H1 (cell line): ENCODE data around the gene PRXL2B.
A peak's percentile ranks its signal among the peaks of the same experiment; 100 is the strongest.

Experiments used
- ATF3 ChIP-seq: IDR thresholded peaks from 2 replicates; pipeline ENCODE4 v1.6.1; 2011; ENCODE audit warnings: low read depth, mild to moderate bottlenecking, low read length; ENCODE audit not compliant: insufficient read depth
- E2F6 ChIP-seq: IDR thresholded peaks from 2 replicates; pipeline ENCODE4 v1.6.1; 2012; ENCODE audit warnings: inconsistent platforms
- EZH2 ChIP-seq: fragments of 200-600 bp; sonication (generic); IDR thresholded peaks from 2 replicates; pipeline ENCODE4 v1.7.1; 2012; ENCODE audit warnings: low read depth, mild to moderate bottlenecking, moderate library complexity, low read length, inconsistent platforms; ENCODE audit not compliant: severe bottlenecking
- JUND ChIP-seq: IDR thresholded peaks from 2 replicates; pipeline ENCODE4 v1.6.1; 2011; ENCODE audit warnings: mild to moderate bottlenecking, improper control_type of control experiment, low read length
- KDM1A ChIP-seq: fragments of 200-600, 300-600 bp; sonication (generic); IDR thresholded peaks from 2 replicates; pipeline ENCODE4 v1.7.1; 2016; ENCODE audit warnings: mild to moderate bottlenecking, low read length, borderline replicate concordance
- MAFK ChIP-seq: IDR thresholded peaks from 2 replicates; pipeline ENCODE4 v1.6.1; 2012; ENCODE audit warnings: low read depth, mild to moderate bottlenecking, improper control_type of control experiment, low read length
- POLR2A ChIP-seq, 2 experiments: IDR thresholded peaks; 1 replicate in 1 of 2; 2 replicates in 1 of 2; pipeline ENCODE4 v1.6.1; 2011; ENCODE audit warnings: low read depth in 2 of 2, low read length in 2 of 2, mild to moderate bottlenecking in 2 of 2; ENCODE audit errors: control extremely low read depth in 1 of 2
- POLR2AphosphoS5 ChIP-seq: IDR thresholded peaks from 2 replicates; pipeline ENCODE4 v1.6.1; 2011; ENCODE audit warnings: low read depth, low read length
- RNF2 ChIP-seq: fragments of 200-900, 300-1000 bp; sonication (generic); IDR thresholded peaks from 2 replicates; pipeline ENCODE4 v1.7.1; 2016; ENCODE audit warnings: borderline replicate concordance, low read depth, mild to moderate bottlenecking, antibody characterized with exemption, low read length; ENCODE audit not compliant: poor library complexity, severe bottlenecking; ENCODE audit errors: missing control alignments
- TAF7 ChIP-seq: optimal IDR thresholded peaks from 2 replicates; pipeline ENCODE3; 2011; ENCODE audit warnings: low read depth, mild to moderate bottlenecking, inconsistent platforms, low read length, moderate library complexity, borderline replicate concordance
- TF ChIP-seq, protein P1 (sequence below), 3 experiments: IDR thresholded peaks; 1 replicate in 2 of 3; 2 replicates in 1 of 3; pipeline versions ENCODE4 v1.5.1 to v1.6.1; 2011; ENCODE audit warnings: low read length in 3 of 3, mild to moderate bottlenecking in 3 of 3, inconsistent platforms in 2 of 3, low read depth in 1 of 3, moderate library complexity in 1 of 3; ENCODE audit not compliant: insufficient read depth in 1 of 3; ENCODE audit errors: control extremely low read depth in 1 of 3
- TF ChIP-seq, protein P2 (sequence below): IDR thresholded peaks from 2 replicates; pipeline ENCODE4 v1.6.1; 2012; ENCODE audit warnings: low read length, inconsistent platforms

DNA sequence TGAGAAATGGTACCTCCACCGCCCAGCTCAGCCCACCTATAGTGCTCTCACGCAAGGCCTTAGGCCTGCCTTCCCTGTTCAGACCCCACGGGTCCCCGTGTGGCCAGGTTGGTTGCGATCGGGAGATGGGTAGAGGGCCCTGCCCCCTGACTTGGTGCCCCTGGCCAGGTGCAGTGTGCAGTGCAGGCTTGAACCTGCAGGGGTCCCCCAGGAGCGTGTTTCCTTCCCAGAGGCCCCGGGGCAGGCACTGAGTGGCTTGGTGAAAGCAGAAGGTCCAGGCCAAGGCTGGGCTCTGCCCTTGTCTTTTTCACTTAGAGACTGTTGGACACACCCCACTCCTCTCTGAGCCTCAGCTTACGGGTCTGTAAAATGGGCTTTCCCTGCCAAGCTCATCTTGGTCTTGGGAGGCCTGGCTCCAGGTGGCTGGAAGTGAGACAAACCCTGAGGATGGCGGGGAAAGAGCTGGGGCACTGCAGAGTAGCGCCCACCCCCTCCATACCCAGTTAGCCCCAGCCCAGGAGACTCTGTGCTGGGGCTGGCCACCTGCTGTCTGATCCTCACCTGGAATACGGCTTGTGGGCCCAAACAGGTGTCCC is 47.2 kb upstream of the PRXL2B start:
- TF ChIP-seq JUND: no peak
- no peak for TF ChIP-seq ATF3
- no peak for TF ChIP-seq POLR2AphosphoS5
- no peak for TF ChIP-seq KDM1A
- TF ChIP-seq MAFK: no peak
- TF ChIP-seq EZH2: no peak
- TF ChIP-seq, protein P1, sequence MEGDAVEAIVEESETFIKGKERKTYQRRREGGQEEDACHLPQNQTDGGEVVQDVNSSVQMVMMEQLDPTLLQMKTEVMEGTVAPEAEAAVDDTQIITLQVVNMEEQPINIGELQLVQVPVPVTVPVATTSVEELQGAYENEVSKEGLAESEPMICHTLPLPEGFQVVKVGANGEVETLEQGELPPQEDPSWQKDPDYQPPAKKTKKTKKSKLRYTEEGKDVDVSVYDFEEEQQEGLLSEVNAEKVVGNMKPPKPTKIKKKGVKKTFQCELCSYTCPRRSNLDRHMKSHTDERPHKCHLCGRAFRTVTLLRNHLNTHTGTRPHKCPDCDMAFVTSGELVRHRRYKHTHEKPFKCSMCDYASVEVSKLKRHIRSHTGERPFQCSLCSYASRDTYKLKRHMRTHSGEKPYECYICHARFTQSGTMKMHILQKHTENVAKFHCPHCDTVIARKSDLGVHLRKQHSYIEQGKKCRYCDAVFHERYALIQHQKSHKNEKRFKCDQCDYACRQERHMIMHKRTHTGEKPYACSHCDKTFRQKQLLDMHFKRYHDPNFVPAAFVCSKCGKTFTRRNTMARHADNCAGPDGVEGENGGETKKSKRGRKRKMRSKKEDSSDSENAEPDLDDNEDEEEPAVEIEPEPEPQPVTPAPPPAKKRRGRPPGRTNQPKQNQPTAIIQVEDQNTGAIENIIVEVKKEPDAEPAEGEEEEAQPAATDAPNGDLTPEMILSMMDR (IDR thresholded peaks at IDR 0.05; ENCODE audit: control extremely low read depth in 1 of 3, insufficient read depth in 1 of 3, low read depth in 1 of 3, low read length in 3 of 3): peak in 2 of 3 experiments; percentile 59 to 60; a peak in 3 of 4 replicates
- no peak for TF ChIP-seq POLR2A (IDR thresholded peaks at IDR 0.05; ENCODE audit: control extremely low read depth in 1 of 2, low read depth in 2 of 2, low read length in 2 of 2)
- no peak for TF ChIP-seq E2F6
- TF ChIP-seq, protein P2, sequence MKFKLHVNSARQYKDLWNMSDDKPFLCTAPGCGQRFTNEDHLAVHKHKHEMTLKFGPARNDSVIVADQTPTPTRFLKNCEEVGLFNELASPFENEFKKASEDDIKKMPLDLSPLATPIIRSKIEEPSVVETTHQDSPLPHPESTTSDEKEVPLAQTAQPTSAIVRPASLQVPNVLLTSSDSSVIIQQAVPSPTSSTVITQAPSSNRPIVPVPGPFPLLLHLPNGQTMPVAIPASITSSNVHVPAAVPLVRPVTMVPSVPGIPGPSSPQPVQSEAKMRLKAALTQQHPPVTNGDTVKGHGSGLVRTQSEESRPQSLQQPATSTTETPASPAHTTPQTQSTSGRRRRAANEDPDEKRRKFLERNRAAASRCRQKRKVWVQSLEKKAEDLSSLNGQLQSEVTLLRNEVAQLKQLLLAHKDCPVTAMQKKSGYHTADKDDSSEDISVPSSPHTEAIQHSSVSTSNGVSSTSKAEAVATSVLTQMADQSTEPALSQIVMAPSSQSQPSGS: no peak
- TF ChIP-seq RNF2: no peak
- no peak for TF ChIP-seq TAF7
